Measurements from ENCODE around the gene PASK.

DNA sequence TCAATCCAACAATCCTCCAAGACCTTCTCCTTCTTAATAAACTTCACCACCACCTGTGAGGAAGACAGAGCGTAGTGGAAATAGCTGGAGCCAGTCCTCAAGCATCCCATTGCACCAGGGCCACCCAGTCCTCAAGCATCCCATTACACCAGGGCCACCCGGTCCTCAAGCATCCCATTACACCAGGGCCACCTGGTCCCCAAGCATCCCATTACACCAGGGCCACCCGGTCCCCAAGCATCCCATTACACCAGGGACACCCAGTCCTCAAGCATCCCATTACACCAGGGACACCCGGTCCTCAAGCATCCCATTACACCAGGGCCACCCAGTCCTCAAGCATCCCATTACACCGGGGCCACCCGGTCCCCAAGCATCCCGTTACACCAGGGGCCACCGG, 33.9 kb downstream of the PASK start:
- TF ChIP-seq POLR2A (IDR thresholded peaks at IDR 0.05; ENCODE audit: borderline replicate concordance, extremely low read depth, insufficient read depth, insufficient read length): no peak
- TF ChIP-seq RAD21 (IDR thresholded peaks at IDR 0.05; ENCODE audit: low read depth): no peak
- TF ChIP-seq, protein P1, sequence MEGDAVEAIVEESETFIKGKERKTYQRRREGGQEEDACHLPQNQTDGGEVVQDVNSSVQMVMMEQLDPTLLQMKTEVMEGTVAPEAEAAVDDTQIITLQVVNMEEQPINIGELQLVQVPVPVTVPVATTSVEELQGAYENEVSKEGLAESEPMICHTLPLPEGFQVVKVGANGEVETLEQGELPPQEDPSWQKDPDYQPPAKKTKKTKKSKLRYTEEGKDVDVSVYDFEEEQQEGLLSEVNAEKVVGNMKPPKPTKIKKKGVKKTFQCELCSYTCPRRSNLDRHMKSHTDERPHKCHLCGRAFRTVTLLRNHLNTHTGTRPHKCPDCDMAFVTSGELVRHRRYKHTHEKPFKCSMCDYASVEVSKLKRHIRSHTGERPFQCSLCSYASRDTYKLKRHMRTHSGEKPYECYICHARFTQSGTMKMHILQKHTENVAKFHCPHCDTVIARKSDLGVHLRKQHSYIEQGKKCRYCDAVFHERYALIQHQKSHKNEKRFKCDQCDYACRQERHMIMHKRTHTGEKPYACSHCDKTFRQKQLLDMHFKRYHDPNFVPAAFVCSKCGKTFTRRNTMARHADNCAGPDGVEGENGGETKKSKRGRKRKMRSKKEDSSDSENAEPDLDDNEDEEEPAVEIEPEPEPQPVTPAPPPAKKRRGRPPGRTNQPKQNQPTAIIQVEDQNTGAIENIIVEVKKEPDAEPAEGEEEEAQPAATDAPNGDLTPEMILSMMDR (IDR thresholded peaks at IDR 0.05 in 2 of 3, conservative IDR thresholded peaks at IDR 0.05 in 1 of 3; ENCODE audit: borderline replicate concordance in 1 of 3, insufficient read depth in 1 of 3, low read depth in 2 of 3, low read length in 2 of 3): no peak
- no peak for TF ChIP-seq EZH2phosphoT487 (IDR thresholded peaks at IDR 0.05; ENCODE audit: borderline replicate concordance)

Data from HCT116 (cell line).